ENCODE results near the gene MACROH2A1.

GRCh38 chr5:135287551-135287950, 111.5 kb downstream of the MACROH2A1 start:
- TF ChIP-seq CTCF (IDR thresholded peaks at IDR 0.05; ENCODE audit: low read depth, low read length): no peak
- no peak for TF ChIP-seq EZH2phosphoT487 (IDR thresholded peaks at IDR 0.05; ENCODE audit: low read depth)

Data from OCI-LY3 (cell line).